Mucosa of rectum (tissue), 2 donors: ENCODE measurements around the gene CHST3.
A peak's percentile ranks its signal among the peaks of the same experiment; 100 is the strongest.

Experiments used
- H3K27ac ChIP-seq, 2 donors: one replicate each; pipeline ENCODE4 v1.7.0; 2013; ENCODE audit warnings: inconsistent platforms in 2 of 2, low read depth in 2 of 2, low read length in 2 of 2
- H3K27me3 ChIP-seq, 2 donors: one replicate each; pipeline ENCODE4 v1.7.0; 2013; ENCODE audit warnings: low read length in 2 of 2; ENCODE audit not compliant: control insufficient read depth in 2 of 2, insufficient read depth in 2 of 2
- H3K36me3 ChIP-seq, 2 donors: one replicate each; pipeline ENCODE4 v1.7.0; 2013; ENCODE audit warnings: low read length in 2 of 2; ENCODE audit not compliant: control insufficient read depth in 2 of 2, insufficient read depth in 2 of 2
- H3K4me1 ChIP-seq, 2 donors: one replicate each; pipeline ENCODE4 v1.7.0; 2013; ENCODE audit warnings: low read length in 2 of 2, mild to moderate bottlenecking in 1 of 2; ENCODE audit not compliant: control insufficient read depth in 2 of 2, insufficient read depth in 2 of 2
- H3K4me3 ChIP-seq, 2 donors: one replicate each; pipeline ENCODE4 v1.7.0; 2013; ENCODE audit warnings: low read length in 2 of 2
- H3K9ac ChIP-seq, 2 donors: one replicate each; pipeline ENCODE4 v1.7.0; 2013; ENCODE audit warnings: low read length in 2 of 2, low read depth in 1 of 2, mild to moderate bottlenecking in 1 of 2
- H3K9me3 ChIP-seq, 2 donors: one replicate each; pipeline ENCODE4 v1.7.0; 2013; ENCODE audit warnings: low read length in 2 of 2; ENCODE audit not compliant: control insufficient read depth in 2 of 2
- donor health status: healthy.
- donor health status: Normal muscosa, but diverticular disease.

CHST3 gene

DNA sequence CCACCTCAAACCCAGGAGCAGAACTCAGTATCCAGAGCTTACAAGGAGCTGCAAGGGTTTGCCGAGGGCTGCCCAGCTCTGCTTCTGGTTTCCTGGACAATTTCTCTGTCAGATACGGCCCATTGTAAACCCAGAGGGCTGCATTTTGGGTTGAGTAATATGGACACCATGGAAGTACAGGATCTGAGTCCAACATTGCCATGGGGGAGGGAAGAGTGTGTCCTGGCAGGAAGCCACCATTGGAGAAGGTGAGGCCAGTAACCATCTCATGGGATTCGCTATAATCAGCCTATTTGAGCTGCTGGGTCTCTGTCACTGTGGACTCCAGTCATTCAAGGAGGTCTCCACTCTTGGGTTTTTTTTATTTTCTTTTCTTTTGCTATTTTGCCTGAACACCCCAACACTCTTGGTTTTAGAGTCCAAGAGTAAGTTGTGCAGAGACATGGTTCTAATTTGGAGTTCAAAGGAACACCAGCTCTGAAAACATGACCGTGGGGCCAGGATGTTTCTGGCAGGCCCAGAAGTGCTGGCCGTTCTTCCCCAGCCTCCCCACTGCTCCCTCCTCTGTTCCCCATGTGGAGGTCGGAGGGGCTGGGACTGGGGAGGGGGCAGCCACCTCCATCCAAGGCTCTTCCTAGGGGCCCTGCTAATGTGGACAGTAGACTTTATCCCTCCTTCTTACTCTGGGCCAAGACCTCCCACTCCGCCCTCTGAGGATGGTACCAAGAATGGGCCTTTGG lies 46.2 kb downstream of the CHST3 start:
- no peak overlapping the region for H3K9ac ChIP-seq
- H3K4me3 ChIP-seq, result no peak overlapping the region
- peaks cover 9 to 18% of the 10 kb centered on the region in 2 donors for H3K4me1 ChIP-seq
- H3K9me3 ChIP-seq, result no peaks in the 10 kb centered on the region
- H3K27me3 ChIP-seq, result no peaks in the 10 kb centered on the region
- no peaks in the 10 kb centered on the region for H3K36me3 ChIP-seq
- peak overlapping the region; percentile 67 to 70 for H3K27ac ChIP-seq

DNA sequence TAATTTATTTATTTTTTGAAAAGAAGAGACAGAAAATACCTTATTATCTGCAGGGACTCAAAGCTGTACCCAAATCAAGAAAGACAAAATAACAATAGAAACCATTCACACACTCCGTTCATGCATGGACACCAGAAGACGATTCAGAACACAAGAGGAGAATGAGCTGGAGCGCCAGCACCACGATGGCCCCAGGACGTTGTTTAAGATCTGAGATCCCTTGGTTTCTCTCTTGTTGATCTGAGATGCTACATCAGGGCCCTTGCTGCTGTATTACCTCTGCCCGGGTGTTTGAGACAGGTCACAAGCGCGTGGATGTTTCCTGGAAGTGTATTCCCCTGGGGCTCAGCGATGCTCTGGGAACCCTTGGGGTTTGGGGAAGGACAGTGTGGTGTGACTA lies 46.8 kb downstream of the CHST3 start:
- peaks cover 9 to 24% of the 10 kb centered on the region in 2 donors for H3K4me1 ChIP-seq
- no peaks in the 10 kb centered on the region for H3K27me3 ChIP-seq
- no peaks in the 10 kb centered on the region for H3K9me3 ChIP-seq
- no peak overlapping the region for H3K4me3 ChIP-seq
- no peak overlapping the region for H3K27ac ChIP-seq
- H3K36me3 ChIP-seq, result no peaks in the 10 kb centered on the region
- H3K9ac ChIP-seq, result no peak overlapping the region

DNA sequence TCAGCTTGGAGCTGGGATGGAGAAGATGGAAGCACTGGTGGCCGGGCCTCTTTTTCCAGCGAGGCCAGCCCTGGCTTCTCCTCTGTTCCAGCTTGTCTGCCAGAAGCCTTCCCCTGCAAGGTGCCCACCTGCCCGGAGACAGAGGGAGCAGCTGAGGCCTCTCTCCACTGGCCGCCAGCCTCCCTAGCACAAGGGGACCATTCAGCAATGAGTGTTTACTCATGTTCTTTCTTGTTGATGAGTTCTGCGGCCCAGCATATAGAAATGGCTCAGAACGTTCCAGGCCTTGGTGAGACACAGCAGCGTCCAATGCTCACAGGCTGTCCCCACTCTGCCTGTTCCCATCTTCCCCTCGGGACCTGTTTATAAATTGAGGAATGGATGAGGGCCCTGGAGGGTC lies 47.3 kb downstream of the CHST3 start:
- Histone ChIP-seq H3K4me1 (peaks cover 12 to 28% of the 10 kb centered on the region in 2 donors), H3K27me3 (no peaks in the 10 kb centered on the region), H3K36me3 (no peaks in the 10 kb centered on the region), H3K4me3 (no peak overlapping the region), H3K9ac (no peak overlapping the region), H3K27ac (no peak overlapping the region), H3K9me3 (no peaks in the 10 kb centered on the region)

DNA sequence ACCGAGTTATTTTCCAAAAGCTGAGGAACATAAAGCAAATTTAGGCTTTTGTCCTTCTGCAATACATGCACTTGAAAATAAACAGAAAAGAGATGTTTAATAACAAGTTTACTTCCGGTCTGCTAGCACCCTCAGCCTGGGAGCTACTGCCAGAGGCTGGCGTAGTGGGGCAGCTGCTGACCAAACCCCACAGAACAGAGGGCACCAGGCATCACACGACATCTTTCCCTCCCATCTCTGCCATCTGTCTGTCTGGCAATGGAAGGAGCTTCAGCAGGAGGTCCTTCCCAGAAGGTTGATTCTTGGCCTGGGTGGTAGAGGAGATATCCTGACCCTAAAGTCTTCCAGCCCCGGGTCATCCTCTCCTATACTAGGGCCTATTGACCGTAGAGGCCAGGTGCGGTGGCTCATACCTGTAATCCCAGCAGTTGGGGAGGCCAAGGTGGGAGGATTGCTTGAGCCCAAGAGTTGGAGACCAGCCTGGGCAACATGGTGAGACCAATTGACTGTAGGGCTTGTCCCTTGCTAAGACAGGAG lies 47.8 kb downstream of the CHST3 start:
- H3K4me1 ChIP-seq, result peaks cover 13 to 28% of the 10 kb centered on the region in 2 donors
- no peaks in the 10 kb centered on the region for H3K36me3 ChIP-seq
- no peak overlapping the region for H3K4me3 ChIP-seq
- no peak overlapping the region for H3K9ac ChIP-seq
- H3K27me3 ChIP-seq, result no peaks in the 10 kb centered on the region
- H3K27ac ChIP-seq, result no peak overlapping the region
- no peaks in the 10 kb centered on the region for H3K9me3 ChIP-seq

DNA sequence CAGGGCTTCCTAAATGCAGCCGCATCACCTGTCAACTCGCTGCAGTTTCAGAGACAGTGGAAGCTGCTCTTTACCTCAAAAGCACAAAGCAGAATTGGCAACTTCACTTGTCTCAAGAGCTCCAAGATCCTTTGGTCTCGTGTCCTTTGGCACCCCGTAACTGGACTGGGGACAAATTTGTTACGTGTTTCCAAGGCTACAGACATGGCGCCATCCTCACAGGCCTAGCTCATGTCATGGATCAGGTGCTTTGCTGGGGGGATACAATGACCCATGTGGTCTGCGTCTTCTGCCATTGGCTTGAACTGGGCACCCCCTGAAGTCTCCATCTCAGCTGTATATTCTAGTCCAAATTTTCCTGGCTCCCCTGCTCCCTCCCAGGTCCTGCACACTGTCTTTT lies 48.6 kb downstream of the CHST3 start:
- H3K27me3 ChIP-seq, result no peaks in the 10 kb centered on the region
- no peaks in the 10 kb centered on the region for H3K36me3 ChIP-seq
- H3K4me3 ChIP-seq, result no peak overlapping the region
- H3K9me3 ChIP-seq, result no peaks in the 10 kb centered on the region
- no peak overlapping the region for H3K9ac ChIP-seq
- no peak overlapping the region for H3K27ac ChIP-seq
- peaks cover 13 to 28% of the 10 kb centered on the region in 2 donors for H3K4me1 ChIP-seq

DNA sequence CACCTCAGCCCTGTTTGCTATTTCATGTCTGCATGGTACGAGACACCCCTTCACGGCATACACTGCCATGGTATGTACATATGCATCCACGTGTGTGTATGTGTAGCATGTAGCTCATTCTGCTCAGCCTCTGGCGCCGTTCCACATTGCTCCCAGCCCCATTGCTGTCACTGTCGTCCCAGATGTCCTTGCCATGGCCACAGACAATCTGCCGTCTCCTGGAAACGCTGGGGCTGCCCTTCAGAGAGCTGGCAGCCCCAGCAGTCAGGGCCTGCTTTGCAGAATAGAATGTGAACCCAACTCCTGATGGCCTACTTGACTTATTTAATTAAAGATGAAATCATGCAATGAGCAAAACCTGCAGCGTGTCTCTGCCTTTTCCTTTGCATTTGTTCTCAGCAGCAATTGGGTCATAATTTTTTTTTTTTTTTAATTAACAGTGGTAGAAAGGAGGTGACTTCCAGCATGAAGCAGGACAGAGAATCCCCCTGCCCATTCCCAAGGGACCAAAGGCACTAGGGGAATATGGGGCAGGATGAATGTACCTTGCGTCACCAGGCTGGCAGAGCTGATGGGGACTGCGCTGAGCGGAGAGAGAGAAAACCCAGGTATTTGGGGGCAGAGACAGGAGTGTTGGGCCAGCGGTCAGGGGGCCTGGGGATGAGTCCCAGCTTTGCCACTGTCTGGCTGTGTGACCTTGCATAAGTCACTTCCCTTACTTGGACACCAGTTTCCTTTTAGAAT lies 49.2 kb downstream of the CHST3 start:
- Histone ChIP-seq H3K27ac (no peak overlapping the region), H3K9ac (no peak overlapping the region), H3K4me3 (no peak overlapping the region), H3K36me3 (no peaks in the 10 kb centered on the region), H3K9me3 (no peaks in the 10 kb centered on the region), H3K4me1 (peaks cover 13 to 28% of the 10 kb centered on the region in 2 donors), H3K27me3 (no peaks in the 10 kb centered on the region)

DNA sequence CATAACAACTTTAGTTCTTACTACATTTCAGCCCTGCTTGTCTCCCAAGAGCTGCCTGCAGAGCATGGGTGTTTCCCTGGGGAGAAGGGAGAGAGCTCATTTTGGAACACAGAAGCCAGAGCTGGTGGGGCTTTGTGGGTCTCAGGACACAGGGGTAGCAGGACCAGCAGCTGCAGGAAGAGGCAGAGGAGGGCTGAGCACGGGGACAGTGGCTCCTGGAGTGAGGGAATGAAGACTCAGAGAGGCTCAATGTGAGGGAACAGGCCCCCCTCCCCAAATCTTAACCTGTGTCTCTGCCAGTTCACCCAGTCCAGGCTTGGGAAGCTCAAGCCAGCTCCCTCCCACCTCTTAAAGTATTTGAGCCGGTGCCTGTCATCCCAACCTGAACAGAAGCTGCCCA lies 50.0 kb downstream of the CHST3 start:
- no peak overlapping the region for H3K27ac ChIP-seq
- no peaks in the 10 kb centered on the region for H3K27me3 ChIP-seq
- H3K4me1 ChIP-seq, result peaks cover 10 to 24% of the 10 kb centered on the region in 2 donors
- no peaks in the 10 kb centered on the region for H3K9me3 ChIP-seq
- no peak overlapping the region for H3K4me3 ChIP-seq
- no peak overlapping the region for H3K9ac ChIP-seq
- no peaks in the 10 kb centered on the region for H3K36me3 ChIP-seq

DNA sequence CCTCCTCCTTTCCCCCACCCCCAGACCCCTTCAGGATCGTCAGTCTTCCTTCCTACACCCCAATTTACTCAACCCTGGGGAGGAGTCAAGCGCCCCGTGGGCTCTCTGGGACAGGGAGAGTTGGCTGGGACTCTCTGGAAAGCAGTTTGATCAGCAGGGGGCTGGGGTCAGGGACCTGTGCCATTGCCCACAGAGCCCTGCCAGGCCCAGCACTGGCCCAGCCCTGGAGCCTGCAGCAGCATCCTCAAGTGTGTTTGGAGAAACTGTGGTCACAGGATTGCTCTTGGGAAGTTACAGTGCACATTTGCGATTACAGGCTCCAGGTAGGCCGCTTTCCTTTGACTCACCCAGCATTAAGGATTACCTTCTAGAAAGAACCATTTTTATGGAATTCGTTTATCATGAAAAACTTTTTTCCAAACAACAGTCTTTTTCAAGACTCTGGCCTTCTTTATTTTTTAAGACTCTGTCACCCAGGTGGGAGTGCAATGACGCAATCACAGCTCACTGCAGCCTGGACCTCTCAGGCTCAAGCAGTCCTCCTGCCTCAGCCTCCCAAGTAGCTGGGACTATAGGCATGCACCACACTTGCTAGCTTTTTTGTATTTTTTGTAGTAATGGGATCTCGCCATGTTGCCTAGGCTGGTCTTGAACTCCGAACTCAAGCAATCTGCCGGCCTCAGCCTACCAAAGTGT lies 50.7 kb downstream of the CHST3 start:
- no peaks in the 10 kb centered on the region for H3K27me3 ChIP-seq
- no peak overlapping the region for H3K9ac ChIP-seq
- no peak overlapping the region for H3K27ac ChIP-seq
- no peak overlapping the region for H3K4me3 ChIP-seq
- no peaks in the 10 kb centered on the region for H3K9me3 ChIP-seq
- peaks cover 7 to 17% of the 10 kb centered on the region in 2 donors for H3K4me1 ChIP-seq
- no peaks in the 10 kb centered on the region for H3K36me3 ChIP-seq

DNA sequence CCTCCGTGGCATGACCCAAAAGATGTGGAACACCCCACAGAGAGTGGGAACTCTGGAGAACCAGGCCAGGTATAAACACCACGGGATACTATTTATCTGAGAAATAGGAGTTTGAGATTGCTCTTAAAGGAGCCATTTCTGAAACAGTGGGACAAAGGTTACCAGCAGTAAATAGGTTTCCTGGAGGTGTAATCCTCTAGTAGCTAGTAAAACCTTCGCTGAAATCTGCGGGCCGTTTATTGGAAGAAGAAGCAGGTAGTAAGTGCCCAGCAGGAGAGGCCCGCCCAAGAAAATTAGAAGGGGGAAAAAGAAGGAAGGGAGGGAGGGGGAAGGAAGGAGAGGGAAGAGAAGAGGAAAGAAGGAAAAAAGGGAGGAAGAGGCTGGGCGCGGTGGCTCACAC lies 51.6 kb downstream of the CHST3 start:
- Histone ChIP-seq H3K9me3 (no peaks in the 10 kb centered on the region), H3K9ac (no peak overlapping the region), H3K4me3 (no peak overlapping the region), H3K27me3 (no peaks in the 10 kb centered on the region), H3K27ac (peak overlapping the region; percentile 46 to 75), H3K4me1 (peaks cover 3 to 14% of the 10 kb centered on the region in 2 donors), H3K36me3 (no peaks in the 10 kb centered on the region)
